ENCODE measurements around the gene CRADD. TPM values are rescaled to one million over a fixed set of nuclear protein-coding genes. Genes with fewer than 3 reads are reported as not detected.

CRADD gene
- total RNA-seq, 4 donors from 2014 or later: 16.1 to 43.3 (median 26.5) TPM

DNA sequence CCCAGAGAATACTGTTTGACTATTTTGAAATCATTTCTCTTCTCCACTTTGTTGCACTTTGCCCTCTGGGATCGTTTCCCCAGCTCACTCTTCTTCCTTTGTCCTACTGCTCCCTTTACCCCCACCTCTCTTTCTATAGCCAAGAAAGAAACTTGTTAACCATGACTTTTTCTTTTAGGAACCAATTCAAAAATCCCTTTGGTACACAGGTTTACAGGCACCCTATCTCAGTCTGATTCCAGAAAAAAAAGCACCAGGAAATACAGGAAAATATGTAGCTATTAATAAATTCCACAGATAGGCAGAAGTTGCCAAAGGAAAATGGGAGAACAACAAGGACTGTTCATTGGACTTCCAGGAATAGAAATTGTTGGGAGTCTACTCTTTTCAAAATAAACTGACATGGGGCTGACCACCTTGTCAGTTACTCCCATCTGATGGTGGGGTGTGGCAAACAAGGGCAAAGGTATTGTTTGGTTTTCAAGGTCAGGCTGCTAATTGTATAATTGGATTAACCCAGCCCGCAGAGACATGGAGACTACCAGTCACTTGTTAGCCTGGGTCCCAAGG is 82.4 kb downstream of the CRADD start:
- intact Hi-C loops (cut with DNase I; ENCODE audit: low total_unique reads): loop anchor here (10.0 kb wide), 1 partner anchor 255 kb away; no protein-coding TSS in a partner anchor
- TF ChIP-seq POLR2A (IDR thresholded peaks at IDR 0.05): no peak
- TF ChIP-seq, protein P1, sequence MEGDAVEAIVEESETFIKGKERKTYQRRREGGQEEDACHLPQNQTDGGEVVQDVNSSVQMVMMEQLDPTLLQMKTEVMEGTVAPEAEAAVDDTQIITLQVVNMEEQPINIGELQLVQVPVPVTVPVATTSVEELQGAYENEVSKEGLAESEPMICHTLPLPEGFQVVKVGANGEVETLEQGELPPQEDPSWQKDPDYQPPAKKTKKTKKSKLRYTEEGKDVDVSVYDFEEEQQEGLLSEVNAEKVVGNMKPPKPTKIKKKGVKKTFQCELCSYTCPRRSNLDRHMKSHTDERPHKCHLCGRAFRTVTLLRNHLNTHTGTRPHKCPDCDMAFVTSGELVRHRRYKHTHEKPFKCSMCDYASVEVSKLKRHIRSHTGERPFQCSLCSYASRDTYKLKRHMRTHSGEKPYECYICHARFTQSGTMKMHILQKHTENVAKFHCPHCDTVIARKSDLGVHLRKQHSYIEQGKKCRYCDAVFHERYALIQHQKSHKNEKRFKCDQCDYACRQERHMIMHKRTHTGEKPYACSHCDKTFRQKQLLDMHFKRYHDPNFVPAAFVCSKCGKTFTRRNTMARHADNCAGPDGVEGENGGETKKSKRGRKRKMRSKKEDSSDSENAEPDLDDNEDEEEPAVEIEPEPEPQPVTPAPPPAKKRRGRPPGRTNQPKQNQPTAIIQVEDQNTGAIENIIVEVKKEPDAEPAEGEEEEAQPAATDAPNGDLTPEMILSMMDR (IDR thresholded peaks at IDR 0.05): no peak
- no peak for DNase-seq (ENCODE audit: low spot score in 2 of 2)
- no peak overlapping the region for H3K4me3 ChIP-seq (ENCODE audit: low read depth, poor library complexity, severe bottlenecking)
- 65 to 71% methylated on average over 2 of the region's 2 CpGs for WGBS, 2 donors

DNA sequence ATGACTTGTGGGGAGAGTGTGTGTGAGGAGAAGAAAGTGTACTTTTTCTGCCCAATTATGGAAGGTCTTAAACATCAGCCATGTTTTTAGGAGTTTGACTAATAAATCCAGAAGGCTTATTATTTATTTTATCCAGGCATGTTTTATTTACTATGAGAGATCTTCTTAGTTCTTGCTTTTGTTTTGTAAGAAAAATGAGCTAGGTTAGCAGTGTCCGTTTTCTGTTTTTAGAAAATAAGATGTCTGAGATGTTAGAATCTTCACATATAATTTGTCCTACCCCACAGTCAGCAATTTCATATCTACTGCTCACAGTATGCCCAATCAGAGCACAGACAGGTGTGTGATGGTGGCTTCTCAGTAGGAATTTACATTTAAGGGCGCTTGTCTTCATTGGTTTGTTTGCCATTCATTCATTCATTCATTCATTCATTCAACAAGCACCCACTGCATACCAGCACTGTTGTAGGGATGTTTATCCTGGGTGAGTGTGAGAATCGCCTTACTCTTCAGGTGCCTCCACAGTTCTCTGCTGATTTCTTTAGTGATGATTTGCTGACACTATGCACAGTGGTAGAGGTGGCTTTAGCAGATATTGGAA is 83.2 kb downstream of the CRADD start:
- intact Hi-C loops (cut with DNase I; ENCODE audit: low total_unique reads): loop anchor here (10.0 kb wide), 1 partner anchor 256 kb away; no protein-coding TSS in a partner anchor
- no peak for DNase-seq (ENCODE audit: low spot score in 2 of 2)
- H3K4me3 ChIP-seq (ENCODE audit: low read depth, poor library complexity, severe bottlenecking): no peak overlapping the region
- WGBS, 2 donors: 89 to 98% methylated on average over 3 of the region's 3 CpGs
- no peak for TF ChIP-seq POLR2A (IDR thresholded peaks at IDR 0.05)
- TF ChIP-seq, protein P1 (IDR thresholded peaks at IDR 0.05): no peak

DNA sequence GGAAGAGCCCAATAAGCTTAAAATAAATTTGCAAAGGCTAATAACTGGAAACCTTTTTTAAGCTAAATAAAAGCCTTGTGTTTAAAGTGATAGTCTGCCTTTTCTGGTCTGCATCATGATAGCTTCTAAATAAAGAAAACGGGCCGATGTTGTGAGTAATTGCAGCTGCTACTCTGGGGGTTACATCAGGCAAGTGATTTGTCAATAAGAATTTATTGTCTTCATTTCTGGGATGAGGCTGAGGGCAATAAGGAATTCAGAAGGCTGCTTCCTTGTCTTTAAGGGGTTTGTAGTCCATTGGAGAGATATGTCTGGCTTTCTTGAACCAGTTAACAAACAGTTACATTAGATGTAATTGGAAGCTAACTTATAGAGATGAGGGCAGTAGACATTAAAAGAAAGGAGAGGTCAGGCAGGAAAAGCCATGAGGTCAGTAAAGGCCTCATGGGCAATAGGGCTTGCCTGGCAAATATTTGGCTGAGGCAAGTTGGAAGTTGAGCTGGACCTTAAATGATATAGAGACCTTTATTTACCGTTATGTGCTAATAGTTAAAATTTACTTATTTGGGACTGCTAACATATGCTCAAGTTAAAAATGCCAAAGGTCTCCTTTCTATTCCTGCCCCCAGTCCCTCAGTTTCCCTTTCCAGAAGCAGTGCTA is 85.0 kb downstream of the CRADD start:
- TF ChIP-seq POLR2A (IDR thresholded peaks at IDR 0.05): no peak
- TF ChIP-seq, protein P1 (IDR thresholded peaks at IDR 0.05): no peak
- H3K4me3 ChIP-seq (ENCODE audit: low read depth, poor library complexity, severe bottlenecking): no peak overlapping the region
- intact Hi-C loops (cut with DNase I; ENCODE audit: low total_unique reads): loop anchor here (10.0 kb wide), 1 partner anchor 257 kb away; no protein-coding TSS in a partner anchor
- no peak for DNase-seq (ENCODE audit: low spot score in 2 of 2)
- 71 to 74% methylated on average over 3 of the region's 3 CpGs for WGBS, 2 donors

DNA sequence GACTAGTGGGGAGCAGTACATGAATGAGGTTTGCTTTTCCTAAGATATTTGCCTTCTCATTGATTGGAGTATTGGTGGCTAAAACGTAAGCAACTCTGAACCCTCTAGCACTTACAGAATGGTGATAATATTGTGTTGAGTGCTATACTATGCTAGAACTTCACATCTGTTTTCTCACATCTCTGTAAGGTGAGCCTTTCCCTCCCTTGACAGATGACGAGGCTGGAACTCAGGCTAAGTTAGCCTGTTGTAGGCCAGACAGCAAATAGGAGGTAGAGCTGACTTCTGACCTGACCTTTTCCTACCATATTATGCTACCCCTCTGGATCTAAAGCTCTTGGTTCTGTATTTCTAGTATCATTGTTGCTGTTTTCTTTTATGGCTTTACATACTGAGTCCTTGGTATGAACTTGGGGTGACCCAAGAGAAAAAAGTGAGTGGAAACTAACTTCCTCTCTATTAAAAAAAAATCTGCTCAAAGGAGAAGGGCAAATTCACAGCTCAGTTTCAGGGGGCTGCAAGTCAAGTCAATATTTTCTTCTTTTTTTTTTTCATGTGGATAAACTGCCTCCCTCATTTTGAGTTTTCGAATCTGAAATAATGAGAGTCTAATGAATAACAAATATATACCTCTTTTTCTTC is 85.9 kb downstream of the CRADD start:
- intact Hi-C loops (cut with DNase I; ENCODE audit: low total_unique reads): loop anchor here (10.0 kb wide), 1 partner anchor 258 kb away; no protein-coding TSS in a partner anchor
- DNase-seq (ENCODE audit: low spot score in 2 of 2): no peak
- 96 to 99% methylated on average over 3 of the region's 3 CpGs for WGBS, 2 donors
- no peak for TF ChIP-seq POLR2A (IDR thresholded peaks at IDR 0.05)
- TF ChIP-seq, protein P1 (IDR thresholded peaks at IDR 0.05): no peak
- no peak overlapping the region for H3K4me3 ChIP-seq (ENCODE audit: low read depth, poor library complexity, severe bottlenecking)

DNA sequence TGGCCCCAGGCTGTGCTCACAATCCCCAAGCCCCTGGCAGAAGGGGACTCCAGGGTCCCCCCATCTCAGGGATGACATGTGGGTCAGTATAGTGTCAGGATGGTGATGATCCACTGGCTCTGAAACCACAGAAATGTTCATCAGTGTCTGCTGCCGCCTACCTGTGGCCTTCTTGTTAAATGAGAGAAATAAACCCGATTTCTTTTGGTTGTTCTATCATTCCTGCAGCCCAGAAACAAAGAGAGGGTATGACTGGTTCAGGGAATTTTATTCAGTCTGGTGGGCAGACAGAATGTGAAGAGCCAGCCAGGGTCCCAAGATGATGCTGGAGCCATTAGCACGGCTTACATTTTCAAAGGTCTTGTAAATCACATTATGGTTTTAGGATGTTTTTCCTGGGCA is 86.6 kb downstream of the CRADD start:
- DNase-seq (ENCODE audit: low spot score in 2 of 2): no peak
- 87 to 91% methylated on average over 3 of the region's 3 CpGs for WGBS, 2 donors
- H3K4me3 ChIP-seq (ENCODE audit: low read depth, poor library complexity, severe bottlenecking): no peak overlapping the region
- intact Hi-C loops (cut with DNase I; ENCODE audit: low total_unique reads): loop anchor here (10.0 kb wide), 1 partner anchor 259 kb away; no protein-coding TSS in a partner anchor
- no peak for TF ChIP-seq POLR2A (IDR thresholded peaks at IDR 0.05)
- TF ChIP-seq, protein P1 (IDR thresholded peaks at IDR 0.05): no peak
